CD14-positive monocyte (primary cell): ENCODE data around the gene ORAI2. TPM values are rescaled to one million over a fixed set of nuclear protein-coding genes. Genes with fewer than 3 reads are reported as not detected.
A peak's percentile ranks its signal among the peaks of the same experiment; 100 is the strongest.

Source experiments
- DNase-seq, 3 donors: peaks; one replicate each; pipeline ENCODE4 v3.0.0-alpha.2; 2011 to 2022
- H2AFZ ChIP-seq: 2 replicates; pipeline ENCODE4 v1.6.0; 2012; ENCODE audit warnings: mild to moderate bottlenecking, low read depth, low read length, inconsistent platforms; ENCODE audit not compliant: insufficient read depth, poor library complexity, severe bottlenecking
- H3K27ac ChIP-seq, 2 donors: 1 replicate in 1 of 2; 2 replicates in 1 of 2; pipeline ENCODE4 v1.5.1; 2012 to 2013; ENCODE audit warnings: low read length in 2 of 2, control low read depth in 1 of 2, inconsistent platforms in 1 of 2, low read depth in 1 of 2, mild to moderate bottlenecking in 1 of 2
- H3K27me3 ChIP-seq, 2 donors: one replicate each; pipeline versions ENCODE4 v1.6.0 to v1.6.1; 2011 to 2013; ENCODE audit warnings: low read length in 2 of 2; ENCODE audit not compliant: control insufficient read depth in 2 of 2, insufficient read depth in 2 of 2
- H3K36me3 ChIP-seq, 2 donors: replicated peaks in 1 of 2; 1 replicate in 1 of 2; 2 replicates in 1 of 2; pipeline versions ENCODE4 v1.5.1 to v1.6.1; 2012 to 2013; ENCODE audit warnings: low read length in 2 of 2, control low read depth in 1 of 2, inconsistent platforms in 1 of 2, mild to moderate bottlenecking in 1 of 2; ENCODE audit not compliant: insufficient read depth in 2 of 2, control insufficient read depth in 1 of 2
- H3K4me1 ChIP-seq, 2 donors: 1 replicate in 1 of 2; 2 replicates in 1 of 2; pipeline versions ENCODE4 v1.5.1 to v1.6.1; 2012 to 2013; ENCODE audit warnings: low read length in 2 of 2, control low read depth in 1 of 2, inconsistent platforms in 1 of 2, mild to moderate bottlenecking in 1 of 2, moderate library complexity in 1 of 2; ENCODE audit not compliant: insufficient read depth in 2 of 2, control insufficient read depth in 1 of 2
- H3K4me2 ChIP-seq: replicated peaks from 2 replicates; pipeline ENCODE3; 2012; ENCODE audit warnings: low read length, moderate library complexity, mild to moderate bottlenecking; ENCODE audit not compliant: poor library complexity, severe bottlenecking; ENCODE audit errors: extremely low read depth
- H3K4me3 ChIP-seq, 3 experiments: fragments of 200-600 bp in 1 of 3; sonication (generic) in 1 of 3; replicated peaks in 1 of 3; 1 replicate in 2 of 3; 2 replicates in 1 of 3; pipeline ENCODE4 v1.5.1; 2011 to 2013; ENCODE audit warnings: low read length in 3 of 3, mild to moderate bottlenecking in 3 of 3, control low read depth in 2 of 3, low read depth in 2 of 3, inconsistent platforms in 1 of 3, moderate library complexity in 1 of 3
- H3K79me2 ChIP-seq: 2 replicates; pipeline ENCODE4 v1.6.0; 2012; ENCODE audit warnings: mild to moderate bottlenecking, control low read depth, inconsistent platforms, low read length, moderate library complexity; ENCODE audit not compliant: insufficient read depth
- H3K9ac ChIP-seq: 2 replicates; pipeline ENCODE4 v1.6.0; 2017; ENCODE audit warnings: low read length, mild to moderate bottlenecking; ENCODE audit not compliant: insufficient read depth, poor library complexity, severe bottlenecking
- H3K9me3 ChIP-seq, 2 donors: replicated peaks in 1 of 2; 1 replicate in 1 of 2; 2 replicates in 1 of 2; pipeline versions ENCODE4 v1.5.1 to v1.6.1; 2012 to 2013; ENCODE audit warnings: low read length in 2 of 2, control low read depth in 1 of 2; ENCODE audit not compliant: control insufficient read depth in 1 of 2, insufficient read depth in 1 of 2
- H4K20me1 ChIP-seq: 2 replicates; pipeline ENCODE4 v1.6.0; 2012; ENCODE audit warnings: mild to moderate bottlenecking, low read length, control low read depth, moderate library complexity; ENCODE audit not compliant: insufficient read depth
- H3K27ac Mint-ChIP-seq, 7 donors: one replicate each; pipeline ENCODE4 v1.8.0; 2020; ENCODE audit warnings: mild to moderate bottlenecking in 7 of 7, mixed read lengths in 7 of 7, moderate library complexity in 6 of 7, inconsistent platforms in 2 of 7
- H3K27me3 Mint-ChIP-seq, 3 donors: one replicate each; pipeline ENCODE4 v1.8.0; 2021 to 2022; ENCODE audit warnings: low read depth in 3 of 3, mild to moderate bottlenecking in 3 of 3, mixed read lengths in 3 of 3, moderate library complexity in 3 of 3, inconsistent platforms in 1 of 3
- H3K36me3 Mint-ChIP-seq, 2 donors: one replicate each; pipeline ENCODE4 v1.8.0; 2020; ENCODE audit warnings: mixed read lengths in 2 of 2, inconsistent platforms in 1 of 2, mild to moderate bottlenecking in 1 of 2
- H3K4me1 Mint-ChIP-seq: one replicate; pipeline ENCODE4 v1.8.0; 2020; ENCODE audit warnings: mild to moderate bottlenecking, mixed read lengths
- H3K4me3 Mint-ChIP-seq, 2 donors: one replicate each; pipeline ENCODE4 v1.8.0; 2020; ENCODE audit warnings: mild to moderate bottlenecking in 2 of 2, mixed read lengths in 2 of 2, moderate library complexity in 1 of 2
- H3K9me3 Mint-ChIP-seq, 7 donors: one replicate each; pipeline ENCODE4 v1.8.0; 2020 to 2022; ENCODE audit warnings: mixed read lengths in 7 of 7, mild to moderate bottlenecking in 6 of 7, moderate library complexity in 6 of 7, inconsistent platforms in 2 of 7
- WGBS: methylation state at CpG from one replicate; pipeline ENCODE4 v1.1.5; 2013; ENCODE audit warnings: missing lambda C conversion rate; ENCODE audit not compliant: insufficient coverage; 5-methylcytosine and 5-hydroxymethylcytosine counted together
- intact Hi-C, 2 donors: fragments of 100-400 bp; cut with micrococcal nuclease; formaldehyde crosslinking; loops; one replicate each; pipeline versions ENCODE4 v1.15.0 to v1.15.1; 2023
- polyA plus RNA-seq, 3 donors: library from polyadenylated mRNA; depleted of rRNA in 1 of 3; unstranded in 2 of 3; stranded (reverse) in 1 of 3; fragments of 300-500 nt in 2 of 3; fragments of >200 nt in 1 of 3; fragmentation: Illumina TruSeq in 2 of 3; gene quantifications; 1 replicate in 2 of 3; 2 replicates in 1 of 3; pipeline ENCODE4 v1.2.3, GENCODE V29; 2012 to 2021
- TF ChIP-seq, protein P1 (sequence below): fragments of 200-600 bp; IDR thresholded peaks from one replicate; pipeline ENCODE4 v1.8.0; 2022; ENCODE audit warnings: antibody characterized with exemption, mild to moderate bottlenecking

Gene ORAI2
- polyA plus RNA-seq, 3 donors: 27.5 to 50.0 (median 38.2) TPM

GRCh38 chr7:102432442-102433218 is 745 bp upstream of the ORAI2 start:
- peak overlapping the region; percentile 50 to 88 (median 51) for H3K4me3 ChIP-seq
- Mint-ChIP-seq H3K36me3 (peaks cover 8 to 22% of the 10 kb centered on the region in 2 donors), H3K4me3 (peak overlapping the region; percentile 62 to 75), H3K27me3 (peaks cover 0 to 1% (median 0%) of the 10 kb centered on the region in 3 donors), H3K4me1 (peaks cover 68% of the 10 kb centered on the region), H3K9me3 (peaks cover 0 to 2% (median 0%) of the 10 kb centered on the region in 7 donors), H3K27ac (peak overlapping the region in 6 of 7 donors; percentile 91 to 98 (median 96))
- 43% methylated on average over 16 of the region's 27 CpGs for WGBS
- H2AFZ ChIP-seq: peak overlapping the region; percentile 75
- H3K27ac ChIP-seq: peak overlapping the region; percentile 63 to 100
- peaks cover 64 to 71% of the 10 kb centered on the region in 2 donors for H3K4me1 ChIP-seq
- peak overlapping the region; percentile 85 for H3K9ac ChIP-seq
- no peaks in the 10 kb centered on the region for H3K9me3 ChIP-seq
- peaks cover 22% of the 10 kb centered on the region for H3K79me2 ChIP-seq
- intact Hi-C loops: loop anchor here in 1 of 2 donors (5.0 kb wide), 1 partner anchor 35 kb away; the partner anchor contains the start of gene PRKRIP1
- TF ChIP-seq, protein P1, sequence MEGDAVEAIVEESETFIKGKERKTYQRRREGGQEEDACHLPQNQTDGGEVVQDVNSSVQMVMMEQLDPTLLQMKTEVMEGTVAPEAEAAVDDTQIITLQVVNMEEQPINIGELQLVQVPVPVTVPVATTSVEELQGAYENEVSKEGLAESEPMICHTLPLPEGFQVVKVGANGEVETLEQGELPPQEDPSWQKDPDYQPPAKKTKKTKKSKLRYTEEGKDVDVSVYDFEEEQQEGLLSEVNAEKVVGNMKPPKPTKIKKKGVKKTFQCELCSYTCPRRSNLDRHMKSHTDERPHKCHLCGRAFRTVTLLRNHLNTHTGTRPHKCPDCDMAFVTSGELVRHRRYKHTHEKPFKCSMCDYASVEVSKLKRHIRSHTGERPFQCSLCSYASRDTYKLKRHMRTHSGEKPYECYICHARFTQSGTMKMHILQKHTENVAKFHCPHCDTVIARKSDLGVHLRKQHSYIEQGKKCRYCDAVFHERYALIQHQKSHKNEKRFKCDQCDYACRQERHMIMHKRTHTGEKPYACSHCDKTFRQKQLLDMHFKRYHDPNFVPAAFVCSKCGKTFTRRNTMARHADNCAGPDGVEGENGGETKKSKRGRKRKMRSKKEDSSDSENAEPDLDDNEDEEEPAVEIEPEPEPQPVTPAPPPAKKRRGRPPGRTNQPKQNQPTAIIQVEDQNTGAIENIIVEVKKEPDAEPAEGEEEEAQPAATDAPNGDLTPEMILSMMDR: no peak
- no peaks in the 10 kb centered on the region for H4K20me1 ChIP-seq
- peak overlapping the region; percentile 79 for H3K4me2 ChIP-seq
- H3K36me3 ChIP-seq: peaks cover 8 to 12% of the 10 kb centered on the region in 2 donors
- H3K27me3 ChIP-seq: no peaks in the 10 kb centered on the region
- no peak for DNase-seq

- Mint-ChIP-seq H3K36me3 (peaks cover 11 to 24% of the 10 kb centered on the region in 2 donors), H3K4me1 (peaks cover 56% of the 10 kb centered on the region), H3K4me3 (peak overlapping the region; percentile 83 to 92), H3K27me3 (peaks cover 0 to 2% (median 1%) of the 10 kb centered on the region in 3 donors), H3K9me3 (peaks cover 0 to 2% (median 0%) of the 10 kb centered on the region in 7 donors), H3K27ac (peak overlapping the region; percentile 45 to 90 (median 83))
- intact Hi-C loops: loop anchor here in 1 of 2 donors (2.0 to 5.0 kb wide), 2 partner anchors 13 to 37 kb away; partner anchors contain the start of gene PRKRIP1
- peaks cover 21% of the 10 kb centered on the region for H3K79me2 ChIP-seq
- peak overlapping the region; percentile 79 for H3K4me2 ChIP-seq
- no peaks in the 10 kb centered on the region for H3K27me3 ChIP-seq
- H3K9ac ChIP-seq: peak overlapping the region; percentile 85
- peaks cover 12 to 19% of the 10 kb centered on the region in 2 donors for H3K36me3 ChIP-seq
- DNase-seq: no peak
- H3K9me3 ChIP-seq: no peaks in the 10 kb centered on the region
- H3K4me3 ChIP-seq: peak overlapping the region; percentile 64 to 88 (median 69)
- H4K20me1 ChIP-seq: no peaks in the 10 kb centered on the region
- WGBS: 36% methylated on average over 4 of the region's 9 CpGs
- TF ChIP-seq, protein P1: no peak
- H3K27ac ChIP-seq: peak overlapping the region; percentile 50 to 100
- peaks cover 50 to 57% of the 10 kb centered on the region in 2 donors for H3K4me1 ChIP-seq
- peak overlapping the region; percentile 83 for H2AFZ ChIP-seq
Observed at GRCh38 chr7:102434039-102434486, 688 bp downstream of the ORAI2 start.
